K562 (cell line): ENCODE results near the gene SF3B4. TPM values are rescaled to one million over a fixed set of nuclear protein-coding genes. Genes with fewer than 3 reads are reported as not detected.

Source experiments
- CBX3 ChIP-seq, 2 experiments: IDR thresholded peaks; 1 replicate in 1 of 2; 2 replicates in 1 of 2; pipeline ENCODE4 v1.6.1; 2012; ENCODE audit warnings: inconsistent platforms in 2 of 2, low read length in 2 of 2, borderline replicate concordance in 1 of 2, control low read depth in 1 of 2
- MAFF ChIP-seq: IDR thresholded peaks from 2 replicates; pipeline ENCODE4 v1.6.1; 2012; ENCODE audit warnings: low read length, improper control_type of control experiment
- POLR3A ChIP-seq: IDR thresholded peaks from 2 replicates; pipeline ENCODE4 v1.6.1; 2011; ENCODE audit warnings: borderline replicate concordance, mild to moderate bottlenecking, moderate library complexity; ENCODE audit not compliant: insufficient read length, insufficient read depth; ENCODE audit errors: extremely low read depth
- RBM25 ChIP-seq: fragments of 200-400 bp; formaldehyde crosslinking; IDR thresholded peaks from 2 replicates; pipeline ENCODE4 v1.6.1; 2018; ENCODE audit warnings: low read length, low read depth, moderate library complexity; ENCODE audit not compliant: severe bottlenecking
- SRF ChIP-seq, 2 experiments: fragments of 250-450, 450-650 bp in 1 of 2; sonication (Bioruptor Pico) in 1 of 2; sonication (generic) in 1 of 2; formaldehyde crosslinking; IDR thresholded peaks; 2 replicates each; pipeline versions ENCODE4 v1.5.0 to v1.5.1; 2020 to 2022; ENCODE audit warnings: mild to moderate bottlenecking in 1 of 2, missing genetic modification reagents in 1 of 2
- ZNF41 ChIP-seq: fragments of 250-450 bp; sonication (Bioruptor Pico); conservative IDR thresholded peaks from 2 replicates; pipeline ENCODE4 v1.4.0; 2020; ENCODE audit warnings: mild to moderate bottlenecking
- ZNF431 ChIP-seq: sonication (generic); formaldehyde crosslinking; IDR thresholded peaks from 2 replicates; pipeline ENCODE4 v1.8.0; 2022; ENCODE audit warnings: mild to moderate bottlenecking, missing genetic modification reagents
- polyA plus RNA-seq, 8 experiments: library from polyadenylated mRNA; depleted of rRNA in 4 of 8; stranded (reverse) in 5 of 8; unstranded in 3 of 8; fragments of >200 nt; fragmentation: Nextera tagmentation in 2 of 8; fragmentation: Illumina TruSeq in 1 of 8; extraction: Ambion mirVana in 2 of 8; extraction: Trizol in 1 of 8; gene quantifications; 2 replicates each; pipeline versions ENCODE4 v1.2.1 to v1.2.3, GENCODE V29; 2011 to 2014; ENCODE audit warnings: inconsistent platforms in 1 of 8, missing spikeins in 1 of 8
- total RNA-seq, 7 experiments: library from RNA; depleted of rRNA in 6 of 7; stranded (reverse); fragments of >200 nt in 6 of 7; fragmentation: Illumina TruSeq in 2 of 7; extraction: Trizol in 2 of 7; gene quantifications; 2 replicates each; pipeline versions ENCODE4 v1.2.1 to v1.2.3, GENCODE V29; 2011 to 2021; ENCODE audit warnings: low replicate concordance in 1 of 7
- TF ChIP-seq, protein P1 (sequence below): fragments of 450-650 bp; IDR thresholded peaks from 2 replicates; pipeline ENCODE4 v1.6.1; 2016
- TF ChIP-seq, protein P2 (sequence below), 3 experiments: fragments of 200-800 bp in 1 of 3; fragments of 250-450 bp in 1 of 3; fragments of 450-650 bp in 1 of 3; sonication (Bioruptor Pico) in 1 of 3; sonication (Bioruptor generic) in 1 of 3; formaldehyde crosslinking in 1 of 3; IDR thresholded peaks; 2 replicates each; pipeline versions ENCODE4 v1.6.1 to v1.8.0; 2016 to 2022; ENCODE audit warnings: mild to moderate bottlenecking in 2 of 3, missing genetic modification characterization in 2 of 3, missing compliant biosample characterization in 1 of 3, moderate library complexity in 1 of 3
- TF ChIP-seq, protein P3 (sequence below): sonication (generic); formaldehyde crosslinking; IDR thresholded peaks from 2 replicates; pipeline ENCODE4 v1.8.0; 2022; ENCODE audit warnings: missing genetic modification reagents, mild to moderate bottlenecking, borderline replicate concordance
- TF ChIP-seq, protein P4 (sequence below), 2 experiments: IDR thresholded peaks in 1 of 2; conservative IDR thresholded peaks in 1 of 2; 2 replicates each; pipeline ENCODE4 v1.6.1; 2016; ENCODE audit warnings: low read depth in 2 of 2, mild to moderate bottlenecking in 1 of 2, missing compliant biosample characterization in 1 of 2, missing genetic modification characterization in 1 of 2, moderate library complexity in 1 of 2
- TF ChIP-seq, protein P5 (sequence below): fragments of 450-650 bp; IDR thresholded peaks from 2 replicates; pipeline ENCODE4 v1.6.1; 2016; ENCODE audit warnings: borderline replicate concordance

Gene SF3B4
- total and polyA plus RNA-seq, 9 of the 15 experiments (the other 6 are each of a cell fraction or from before 2014, with no cell fraction given), result 3.0 to 88.0 (median 26.1) TPM

DNA sequence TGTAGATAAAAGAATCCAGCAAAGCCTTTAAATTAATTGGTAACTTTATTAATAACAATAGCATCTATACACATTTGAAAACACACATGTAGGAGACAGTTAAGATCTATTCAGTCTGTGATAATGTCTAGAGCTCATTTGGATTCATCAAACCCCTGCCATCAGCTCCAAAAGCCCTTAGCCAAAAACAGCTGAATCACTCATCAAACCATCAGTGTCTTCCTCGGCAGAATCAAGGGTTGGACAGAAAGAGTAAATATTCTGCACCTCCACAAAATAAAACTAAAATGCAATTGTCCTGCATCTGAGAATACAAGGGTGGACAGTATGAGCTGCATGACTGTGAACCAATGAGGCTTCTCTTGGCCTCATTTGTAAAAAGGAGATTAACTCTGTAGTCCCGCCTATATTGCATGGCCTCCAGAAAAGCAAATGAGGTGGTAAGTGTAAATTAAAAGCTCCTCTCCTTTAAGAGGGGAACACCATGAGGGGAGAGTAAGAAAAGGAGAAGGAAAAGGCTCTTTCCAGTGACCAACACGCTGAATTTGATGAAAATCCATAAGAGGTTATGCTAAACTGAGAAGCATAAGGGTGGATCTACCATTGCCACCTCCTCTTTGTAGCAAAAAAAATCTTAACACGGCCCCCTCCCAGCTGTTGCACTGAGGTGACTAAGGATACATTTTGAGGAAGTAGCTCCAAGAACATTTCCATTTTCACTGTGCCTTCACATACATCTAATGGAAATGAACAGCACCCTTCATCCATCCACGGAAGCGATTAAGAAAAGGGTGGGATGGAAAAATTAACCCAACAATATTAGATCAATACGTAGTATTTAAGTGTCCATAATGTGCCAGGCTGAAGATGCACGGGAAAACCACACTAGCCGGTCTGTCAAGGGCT is 42.9 kb downstream of the SF3B4 start (continued):
- TF ChIP-seq, protein P1, sequence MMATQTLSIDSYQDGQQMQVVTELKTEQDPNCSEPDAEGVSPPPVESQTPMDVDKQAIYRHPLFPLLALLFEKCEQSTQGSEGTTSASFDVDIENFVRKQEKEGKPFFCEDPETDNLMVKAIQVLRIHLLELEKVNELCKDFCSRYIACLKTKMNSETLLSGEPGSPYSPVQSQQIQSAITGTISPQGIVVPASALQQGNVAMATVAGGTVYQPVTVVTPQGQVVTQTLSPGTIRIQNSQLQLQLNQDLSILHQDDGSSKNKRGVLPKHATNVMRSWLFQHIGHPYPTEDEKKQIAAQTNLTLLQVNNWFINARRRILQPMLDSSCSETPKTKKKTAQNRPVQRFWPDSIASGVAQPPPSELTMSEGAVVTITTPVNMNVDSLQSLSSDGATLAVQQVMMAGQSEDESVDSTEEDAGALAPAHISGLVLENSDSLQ, result peak; percentile 93
- TF ChIP-seq POLR3A (no peak), SRF (CRISPR knock-in tag; IDR thresholded peaks at IDR 0.05) (0 out of 4 replicates have a peak, but pooled peaks of 1 of the 2 experiments have one; percentile 16), CBX3 (IDR thresholded peaks at IDR 0.05; ENCODE audit: borderline replicate concordance in 1 of 2, low read length in 2 of 2) (peak in 1 of 2 experiments; percentile 5; a peak in 1 of 3 replicates), ZNF431 (CRISPR knock-in tag) (no peak), MAFF (peak; percentile 51), ZNF41 (no peak), RBM25 (no peak)
- TF ChIP-seq, protein P2, sequence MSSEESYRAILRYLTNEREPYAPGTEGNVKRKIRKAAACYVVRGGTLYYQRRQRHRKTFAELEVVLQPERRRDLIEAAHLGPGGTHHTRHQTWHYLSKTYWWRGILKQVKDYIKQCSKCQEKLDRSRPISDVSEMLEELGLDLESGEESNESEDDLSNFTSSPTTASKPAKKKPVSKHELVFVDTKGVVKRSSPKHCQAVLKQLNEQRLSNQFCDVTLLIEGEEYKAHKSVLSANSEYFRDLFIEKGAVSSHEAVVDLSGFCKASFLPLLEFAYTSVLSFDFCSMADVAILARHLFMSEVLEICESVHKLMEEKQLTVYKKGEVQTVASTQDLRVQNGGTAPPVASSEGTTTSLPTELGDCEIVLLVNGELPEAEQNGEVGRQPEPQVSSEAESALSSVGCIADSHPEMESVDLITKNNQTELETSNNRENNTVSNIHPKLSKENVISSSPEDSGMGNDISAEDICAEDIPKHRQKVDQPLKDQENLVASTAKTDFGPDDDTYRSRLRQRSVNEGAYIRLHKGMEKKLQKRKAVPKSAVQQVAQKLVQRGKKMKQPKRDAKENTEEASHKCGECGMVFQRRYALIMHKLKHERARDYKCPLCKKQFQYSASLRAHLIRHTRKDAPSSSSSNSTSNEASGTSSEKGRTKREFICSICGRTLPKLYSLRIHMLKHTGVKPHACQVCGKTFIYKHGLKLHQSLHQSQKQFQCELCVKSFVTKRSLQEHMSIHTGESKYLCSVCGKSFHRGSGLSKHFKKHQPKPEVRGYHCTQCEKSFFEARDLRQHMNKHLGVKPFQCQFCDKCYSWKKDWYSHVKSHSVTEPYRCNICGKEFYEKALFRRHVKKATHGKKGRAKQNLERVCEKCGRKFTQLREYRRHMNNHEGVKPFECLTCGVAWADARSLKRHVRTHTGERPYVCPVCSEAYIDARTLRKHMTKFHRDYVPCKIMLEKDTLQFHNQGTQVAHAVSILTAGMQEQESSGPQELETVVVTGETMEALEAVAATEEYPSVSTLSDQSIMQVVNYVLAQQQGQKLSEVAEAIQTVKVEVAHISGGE (CRISPR knock-in tag; IDR thresholded peaks at IDR 0.05), result peak in 1 of 3 experiments; percentile 48; a peak in 1 of 6 replicates
- TF ChIP-seq, protein P3, sequence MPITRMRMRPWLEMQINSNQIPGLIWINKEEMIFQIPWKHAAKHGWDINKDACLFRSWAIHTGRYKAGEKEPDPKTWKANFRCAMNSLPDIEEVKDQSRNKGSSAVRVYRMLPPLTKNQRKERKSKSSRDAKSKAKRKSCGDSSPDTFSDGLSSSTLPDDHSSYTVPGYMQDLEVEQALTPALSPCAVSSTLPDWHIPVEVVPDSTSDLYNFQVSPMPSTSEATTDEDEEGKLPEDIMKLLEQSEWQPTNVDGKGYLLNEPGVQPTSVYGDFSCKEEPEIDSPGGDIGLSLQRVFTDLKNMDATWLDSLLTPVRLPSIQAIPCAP (CRISPR knock-in tag), result peak; percentile 77; the same call in 1 of the 2 replicates
- TF ChIP-seq, protein P4, sequence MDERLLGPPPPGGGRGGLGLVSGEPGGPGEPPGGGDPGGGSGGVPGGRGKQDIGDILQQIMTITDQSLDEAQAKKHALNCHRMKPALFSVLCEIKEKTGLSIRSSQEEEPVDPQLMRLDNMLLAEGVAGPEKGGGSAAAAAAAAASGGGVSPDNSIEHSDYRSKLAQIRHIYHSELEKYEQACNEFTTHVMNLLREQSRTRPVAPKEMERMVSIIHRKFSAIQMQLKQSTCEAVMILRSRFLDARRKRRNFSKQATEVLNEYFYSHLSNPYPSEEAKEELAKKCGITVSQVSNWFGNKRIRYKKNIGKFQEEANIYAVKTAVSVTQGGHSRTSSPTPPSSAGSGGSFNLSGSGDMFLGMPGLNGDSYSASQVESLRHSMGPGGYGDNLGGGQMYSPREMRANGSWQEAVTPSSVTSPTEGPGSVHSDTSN (CRISPR knock-in tag; IDR thresholded peaks at IDR 0.05; ENCODE audit: low read depth), result no peak
- TF ChIP-seq, protein P4 (tag; conservative IDR thresholded peaks at IDR 0.05; ENCODE audit: low read depth), result peak; percentile 79
- TF ChIP-seq, protein P5, sequence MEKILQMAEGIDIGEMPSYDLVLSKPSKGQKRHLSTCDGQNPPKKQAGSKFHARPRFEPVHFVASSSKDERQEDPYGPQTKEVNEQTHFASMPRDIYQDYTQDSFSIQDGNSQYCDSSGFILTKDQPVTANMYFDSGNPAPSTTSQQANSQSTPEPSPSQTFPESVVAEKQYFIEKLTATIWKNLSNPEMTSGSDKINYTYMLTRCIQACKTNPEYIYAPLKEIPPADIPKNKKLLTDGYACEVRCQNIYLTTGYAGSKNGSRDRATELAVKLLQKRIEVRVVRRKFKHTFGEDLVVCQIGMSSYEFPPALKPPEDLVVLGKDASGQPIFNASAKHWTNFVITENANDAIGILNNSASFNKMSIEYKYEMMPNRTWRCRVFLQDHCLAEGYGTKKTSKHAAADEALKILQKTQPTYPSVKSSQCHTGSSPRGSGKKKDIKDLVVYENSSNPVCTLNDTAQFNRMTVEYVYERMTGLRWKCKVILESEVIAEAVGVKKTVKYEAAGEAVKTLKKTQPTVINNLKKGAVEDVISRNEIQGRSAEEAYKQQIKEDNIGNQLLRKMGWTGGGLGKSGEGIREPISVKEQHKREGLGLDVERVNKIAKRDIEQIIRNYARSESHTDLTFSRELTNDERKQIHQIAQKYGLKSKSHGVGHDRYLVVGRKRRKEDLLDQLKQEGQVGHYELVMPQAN, result 0 out of 2 replicates have a peak, but pooled peaks have one; percentile 28
